ENCODE data around the gene TMC3.

DNA sequence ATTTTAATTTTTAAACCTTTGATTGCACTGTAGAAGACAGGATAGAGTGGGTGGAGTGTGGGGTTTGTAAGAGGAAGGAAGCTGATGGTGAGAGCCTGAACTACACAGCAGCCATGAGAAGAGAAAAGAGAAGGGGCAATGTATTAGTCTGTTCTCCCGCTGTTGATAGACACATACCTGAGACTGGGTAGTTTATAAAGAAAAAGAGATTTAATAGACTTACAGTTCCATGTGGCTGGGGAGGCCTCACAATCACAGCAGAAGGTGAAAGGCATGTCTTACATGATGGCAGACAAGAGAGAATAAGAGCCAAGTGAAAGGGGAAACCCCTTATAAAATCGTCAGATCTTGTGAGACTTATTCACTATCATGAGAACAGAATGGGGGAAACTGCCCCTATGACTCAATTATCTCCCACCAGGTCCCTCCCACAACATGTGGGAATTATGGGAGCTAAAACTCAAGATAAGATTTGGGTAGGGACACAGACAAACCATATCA is 87.3 kb downstream of the TMC3 start:
- TF ChIP-seq, protein P1, sequence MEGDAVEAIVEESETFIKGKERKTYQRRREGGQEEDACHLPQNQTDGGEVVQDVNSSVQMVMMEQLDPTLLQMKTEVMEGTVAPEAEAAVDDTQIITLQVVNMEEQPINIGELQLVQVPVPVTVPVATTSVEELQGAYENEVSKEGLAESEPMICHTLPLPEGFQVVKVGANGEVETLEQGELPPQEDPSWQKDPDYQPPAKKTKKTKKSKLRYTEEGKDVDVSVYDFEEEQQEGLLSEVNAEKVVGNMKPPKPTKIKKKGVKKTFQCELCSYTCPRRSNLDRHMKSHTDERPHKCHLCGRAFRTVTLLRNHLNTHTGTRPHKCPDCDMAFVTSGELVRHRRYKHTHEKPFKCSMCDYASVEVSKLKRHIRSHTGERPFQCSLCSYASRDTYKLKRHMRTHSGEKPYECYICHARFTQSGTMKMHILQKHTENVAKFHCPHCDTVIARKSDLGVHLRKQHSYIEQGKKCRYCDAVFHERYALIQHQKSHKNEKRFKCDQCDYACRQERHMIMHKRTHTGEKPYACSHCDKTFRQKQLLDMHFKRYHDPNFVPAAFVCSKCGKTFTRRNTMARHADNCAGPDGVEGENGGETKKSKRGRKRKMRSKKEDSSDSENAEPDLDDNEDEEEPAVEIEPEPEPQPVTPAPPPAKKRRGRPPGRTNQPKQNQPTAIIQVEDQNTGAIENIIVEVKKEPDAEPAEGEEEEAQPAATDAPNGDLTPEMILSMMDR (IDR thresholded peaks at IDR 0.05; ENCODE audit: low read length), result no peak
- TF ChIP-seq EZH2 (IDR thresholded peaks at IDR 0.05; ENCODE audit: borderline replicate concordance, low read length), result no peak
